HG03354 (cell line): ENCODE data around the gene B4GALNT1.
A peak's percentile ranks its signal among the peaks of the same experiment; 100 is the strongest.
"Not testable (repeated sequence)": the region's sequence is repeated elsewhere in the genome, so short reads cannot be mapped to it uniquely, and the experiment has no call there.

Experiments used
- ATAC-seq: cut with Tn5 transposase; IDR thresholded peaks from one replicate; pipeline ENCODE4 v1.9.1; 2021; ENCODE audit warnings: mild to moderate bottlenecking; ENCODE audit not compliant: unreplicated experiment, poor library complexity, severe bottlenecking

B4GALNT1 gene

GRCh38 chr12:57623385-57623784, 9.6 kb downstream of the B4GALNT1 start:
- no peak for ATAC-seq

- ATAC-seq: no peak
Measured at GRCh38 chr12:57622293-57623245, 10.4 kb downstream of the B4GALNT1 start.

GRCh38 chr12:57621497-57622292, 11.3 kb downstream of the B4GALNT1 start:
- peak; percentile 66 for ATAC-seq

- no peak for ATAC-seq
Measured at GRCh38 chr12:57620936-57621496, 12.0 kb downstream of the B4GALNT1 start.

GRCh38 chr12:57620245-57620935, 12.6 kb downstream of the B4GALNT1 start:
- no peak for ATAC-seq

GRCh38 chr12:57619434-57620244, 13.4 kb downstream of the B4GALNT1 start:
- ATAC-seq: no peak

GRCh38 chr12:57618966-57619433, 14.0 kb downstream of the B4GALNT1 start:
- ATAC-seq: no peak

- not testable (repeated sequence) for ATAC-seq
Measured at GRCh38 chr12:57618431-57618830, 14.6 kb downstream of the B4GALNT1 start.

GRCh38 chr12:57617942-57618341, 15.1 kb downstream of the B4GALNT1 start:
- no peak for ATAC-seq

GRCh38 chr12:57616383-57617101, 16.5 kb downstream of the B4GALNT1 start:
- ATAC-seq: no peak

GRCh38 chr12:57615637-57616036, 17.4 kb downstream of the B4GALNT1 start:
- no peak for ATAC-seq

- ATAC-seq: no peak
Measured at GRCh38 chr12:57614948-57615500, 18.0 kb downstream of the B4GALNT1 start.

- ATAC-seq: peak; percentile 70
Measured at GRCh38 chr12:57614178-57614947, 18.6 kb downstream of the B4GALNT1 start.

- ATAC-seq: no peak
Measured at GRCh38 chr12:57613427-57614109, 19.4 kb downstream of the B4GALNT1 start.

GRCh38 chr12:57612711-57613426, 20.1 kb downstream of the B4GALNT1 start:
- ATAC-seq: no peak
